RWPE2 (cell line): ENCODE data around the gene ODC1.
A peak's percentile ranks its signal among the peaks of the same experiment; 100 is the strongest.
"Not testable (repeated sequence)": the region's sequence is repeated elsewhere in the genome, so short reads cannot be mapped to it uniquely, and the experiment has no call there.

Experiments used
- ATAC-seq: fragments of 200-7000 bp; cut with Tn5 transposase; 3 replicates; pipeline ENCODE4 v1.9.1; 2021; ENCODE audit warnings: low read depth
- DNase-seq: peaks from one replicate; pipeline ENCODE4 v3.0.0-alpha.2; 2020; ENCODE audit warnings: low spot score
- H3K27ac ChIP-seq: fragments of 450-650 bp; 2 replicates; pipeline ENCODE4 v1.5.1; 2017; ENCODE audit warnings: mild to moderate bottlenecking; ENCODE audit not compliant: poor library complexity, severe bottlenecking
- H3K27me3 ChIP-seq: fragments of 250-450 bp; sonication (Bioruptor Pico); 2 replicates; pipeline ENCODE4 v1.5.1; 2021; ENCODE audit warnings: mild to moderate bottlenecking, moderate library complexity; ENCODE audit not compliant: insufficient read depth, poor library complexity, severe bottlenecking
- H3K36me3 ChIP-seq: fragments of 250-450 bp; sonication (Bioruptor Pico); 2 replicates; pipeline ENCODE4 v1.5.1; 2020; ENCODE audit warnings: low read depth, mild to moderate bottlenecking, moderate library complexity
- H3K4me1 ChIP-seq: fragments of 250-450 bp; sonication (Bioruptor Pico); 2 replicates; pipeline ENCODE4 v1.5.1; 2021; ENCODE audit warnings: mild to moderate bottlenecking, moderate library complexity; ENCODE audit not compliant: insufficient read depth, poor library complexity, severe bottlenecking
- H3K4me3 ChIP-seq: fragments of 250-450 bp; sonication (Bioruptor Pico); 2 replicates; pipeline ENCODE4 v1.5.1; 2021; ENCODE audit warnings: mild to moderate bottlenecking, moderate library complexity; ENCODE audit not compliant: severe bottlenecking
- H3K9me3 ChIP-seq: fragments of 250-450 bp; sonication (Bioruptor Pico); 2 replicates; pipeline ENCODE4 v1.5.1; 2021; ENCODE audit warnings: mild to moderate bottlenecking, moderate library complexity; ENCODE audit not compliant: severe bottlenecking
- CTCF ChIP-seq: fragments of 450-650 bp; IDR thresholded peaks from one replicate; pipeline ENCODE4 v1.5.1; 2017; ENCODE audit warnings: mild to moderate bottlenecking, moderate library complexity; ENCODE audit not compliant: poor library complexity, severe bottlenecking

ODC1 gene

GRCh38 chr2:10447300-10447894, 730 bp downstream of the ODC1 start:
- peaks cover 37% of the 10 kb centered on the region for H3K36me3 ChIP-seq
- no peak for DNase-seq

GRCh38 chr2:10446631-10447030, 1.5 kb downstream of the ODC1 start:
- ATAC-seq (no peak), DNase-seq (no peak)
- peak overlapping the region; percentile 76 for H3K27ac ChIP-seq
- no peaks in the 10 kb centered on the region for H3K27me3 ChIP-seq
- peaks cover 44% of the 10 kb centered on the region for H3K36me3 ChIP-seq
- H3K9me3 ChIP-seq = no peaks in the 10 kb centered on the region
- peaks cover 17% of the 10 kb centered on the region for H3K4me1 ChIP-seq
- no peak for TF ChIP-seq CTCF
- H3K4me3 ChIP-seq = peak overlapping the region; percentile 75

More at GRCh38 chr2:10447300-10447894, 730 bp downstream of the ODC1 start:
- Histone ChIP-seq H3K4me1 (peaks cover 25% of the 10 kb centered on the region), H3K27ac (peak overlapping the region; percentile 76), H3K9me3 (no peaks in the 10 kb centered on the region), H3K4me3 (peak overlapping the region; percentile 75), H3K27me3 (no peaks in the 10 kb centered on the region)
- ATAC-seq = peak; percentile 13
- TF ChIP-seq CTCF = no peak

- DNase-seq (no peak), ATAC-seq (no peak)
- H3K4me1 ChIP-seq = peaks cover 14% of the 10 kb centered on the region
- H3K36me3 ChIP-seq = peaks cover 66% of the 10 kb centered on the region
- H3K4me3 ChIP-seq = no peak overlapping the region
- no peaks in the 10 kb centered on the region for H3K27me3 ChIP-seq
- no peaks in the 10 kb centered on the region for H3K9me3 ChIP-seq
- no peak for TF ChIP-seq CTCF
- H3K27ac ChIP-seq = no peak overlapping the region
Measured at GRCh38 chr2:10444463-10444862, 3.7 kb downstream of the ODC1 start.

- H3K36me3 ChIP-seq = peaks cover 66% of the 10 kb centered on the region
- not testable (repeated sequence) for H3K9me3 ChIP-seq, H3K27me3 ChIP-seq, ATAC-seq, H3K4me3 ChIP-seq, DNase-seq, H3K27ac ChIP-seq, H3K4me1 ChIP-seq
Measured at GRCh38 chr2:10442469-10443126, 5.5 kb downstream of the ODC1 start.

GRCh38 chr2:10441948-10442347, 6.2 kb downstream of the ODC1 start:
- peaks cover 10% of the 10 kb centered on the region for H3K4me1 ChIP-seq
- no peak overlapping the region for H3K27ac ChIP-seq
- DNase-seq (no peak), ATAC-seq (no peak)
- no peak for TF ChIP-seq CTCF
- no peak overlapping the region for H3K4me3 ChIP-seq
- no peaks in the 10 kb centered on the region for H3K9me3 ChIP-seq
- H3K27me3 ChIP-seq = no peaks in the 10 kb centered on the region
- peaks cover 66% of the 10 kb centered on the region for H3K36me3 ChIP-seq
